Liver (tissue), 3 donors: Measurements from ENCODE around the gene ATP2B2.

Experiments used
- CTCF ChIP-seq: fragments of 150-350 bp; IDR thresholded peaks from 2 replicates; pipeline ENCODE4 v1.5.1; 2017; ENCODE audit warnings: improper control_type of control experiment, low read depth, low read length; ENCODE audit not compliant: missing input control
- EGR1 ChIP-seq, 2 donors: IDR thresholded peaks; 2 replicates each; pipeline ENCODE4 v1.6.1; 2016 to 2018; ENCODE audit warnings: antibody characterized with exemption in 2 of 2, low read depth in 2 of 2
- FOXA1 ChIP-seq: IDR thresholded peaks from 2 replicates; pipeline ENCODE4 v1.6.1; 2016; ENCODE audit warnings: antibody characterized with exemption
- GABPA ChIP-seq, 2 donors: IDR thresholded peaks in 1 of 2; conservative IDR thresholded peaks in 1 of 2; 2 replicates each; pipeline ENCODE4 v1.6.1; 2016; ENCODE audit warnings: antibody characterized with exemption in 2 of 2, mild to moderate bottlenecking in 1 of 2, moderate library complexity in 1 of 2
- HNF4G ChIP-seq: IDR thresholded peaks from 2 replicates; pipeline ENCODE4 v1.6.1; 2016; ENCODE audit warnings: antibody characterized with exemption
- MAX ChIP-seq: IDR thresholded peaks from 2 replicates; pipeline ENCODE4 v1.6.1; 2016; ENCODE audit warnings: antibody characterized with exemption
- RAD21 ChIP-seq, 2 donors: IDR thresholded peaks; 2 replicates each; pipeline ENCODE4 v1.6.1; 2016; ENCODE audit warnings: antibody characterized with exemption in 2 of 2, mild to moderate bottlenecking in 2 of 2
- REST ChIP-seq: IDR thresholded peaks from 2 replicates; pipeline ENCODE4 v1.6.1; 2016; ENCODE audit warnings: antibody characterized with exemption, mild to moderate bottlenecking
- SP1 ChIP-seq: IDR thresholded peaks from 2 replicates; pipeline ENCODE4 v1.6.1; 2018; ENCODE audit warnings: antibody characterized with exemption, mild to moderate bottlenecking
- TAF1 ChIP-seq: conservative IDR thresholded peaks from 2 replicates; pipeline ENCODE4 v1.6.1; 2016; ENCODE audit warnings: antibody characterized with exemption, mild to moderate bottlenecking
- YY1 ChIP-seq: IDR thresholded peaks from 2 replicates; pipeline ENCODE4 v1.6.1; 2016; ENCODE audit warnings: antibody characterized with exemption, mild to moderate bottlenecking
- ZBTB33 ChIP-seq: IDR thresholded peaks from 2 replicates; pipeline ENCODE4 v1.6.1; 2016; ENCODE audit warnings: antibody characterized with exemption
- donor health status: healthy.
- donor health status: healthy.

- TF ChIP-seq REST = no peak
- TF ChIP-seq CTCF = no peak
- no peak for TF ChIP-seq MAX
- no peak for TF ChIP-seq GABPA (IDR thresholded peaks at IDR 0.05 in 1 of 2, conservative IDR thresholded peaks at IDR 0.05 in 1 of 2)
- no peak for TF ChIP-seq ZBTB33
- TF ChIP-seq RAD21 (IDR thresholded peaks at IDR 0.05) = no peak
- no peak for TF ChIP-seq SP1
- no peak for TF ChIP-seq EGR1 (IDR thresholded peaks at IDR 0.05; ENCODE audit: low read depth in 2 of 2)
- TF ChIP-seq FOXA1 = no peak
- no peak for TF ChIP-seq TAF1
- TF ChIP-seq YY1 = no peak
- no peak for TF ChIP-seq HNF4G
Observed at GRCh38 chr3:10340476-10340875, 164.9 kb downstream of the ATP2B2 start.
